Suprapubic skin (tissue), 3 donors: Measurements from ENCODE around the gene TRA2B.

Experiments
- POLR2A ChIP-seq, 2 donors: fragments of 450-650 bp; IDR thresholded peaks; one replicate each; pipeline ENCODE4 v1.6.1; 2017; ENCODE audit warnings: antibody characterized with exemption in 2 of 2, mild to moderate bottlenecking in 2 of 2, moderate library complexity in 2 of 2
- TF ChIP-seq, protein P1 (sequence below), 2 donors: fragments of 200-600 bp in 1 of 2; fragments of 450-650 bp in 1 of 2; sonication (generic) in 1 of 2; IDR thresholded peaks; one replicate each; pipeline ENCODE4 v1.5.1; 2016 to 2019; ENCODE audit warnings: antibody characterized with exemption in 2 of 2, mild to moderate bottlenecking in 1 of 2, moderate library complexity in 1 of 2

DNA sequence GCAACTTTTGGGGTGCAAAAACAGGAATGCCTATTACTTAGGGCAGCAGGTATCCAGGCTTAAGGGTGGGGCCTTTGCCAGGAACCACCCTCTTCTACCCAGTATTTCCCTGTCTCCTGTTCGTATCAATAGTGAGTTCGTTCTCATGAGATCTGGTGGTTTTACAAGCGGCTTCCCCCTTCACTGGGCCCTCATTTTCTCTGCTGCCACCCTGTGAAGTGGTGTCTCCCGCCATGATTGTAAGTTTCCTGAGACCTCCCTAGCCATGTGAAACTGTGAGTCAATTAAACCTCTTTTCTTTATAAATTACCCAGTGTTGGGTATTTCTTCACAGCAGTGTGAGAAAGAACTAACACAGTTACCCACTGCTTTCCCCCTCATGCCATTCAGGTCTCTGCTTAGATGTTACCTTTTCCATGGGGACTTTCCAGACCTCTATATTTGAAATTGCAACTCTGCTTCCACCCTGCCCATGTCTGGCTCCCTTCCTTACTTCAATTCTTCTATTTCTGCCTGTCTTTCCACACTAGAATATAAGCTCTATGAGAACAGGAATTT, 23.9 kb upstream of the TRA2B start:
- TF ChIP-seq, protein P1, sequence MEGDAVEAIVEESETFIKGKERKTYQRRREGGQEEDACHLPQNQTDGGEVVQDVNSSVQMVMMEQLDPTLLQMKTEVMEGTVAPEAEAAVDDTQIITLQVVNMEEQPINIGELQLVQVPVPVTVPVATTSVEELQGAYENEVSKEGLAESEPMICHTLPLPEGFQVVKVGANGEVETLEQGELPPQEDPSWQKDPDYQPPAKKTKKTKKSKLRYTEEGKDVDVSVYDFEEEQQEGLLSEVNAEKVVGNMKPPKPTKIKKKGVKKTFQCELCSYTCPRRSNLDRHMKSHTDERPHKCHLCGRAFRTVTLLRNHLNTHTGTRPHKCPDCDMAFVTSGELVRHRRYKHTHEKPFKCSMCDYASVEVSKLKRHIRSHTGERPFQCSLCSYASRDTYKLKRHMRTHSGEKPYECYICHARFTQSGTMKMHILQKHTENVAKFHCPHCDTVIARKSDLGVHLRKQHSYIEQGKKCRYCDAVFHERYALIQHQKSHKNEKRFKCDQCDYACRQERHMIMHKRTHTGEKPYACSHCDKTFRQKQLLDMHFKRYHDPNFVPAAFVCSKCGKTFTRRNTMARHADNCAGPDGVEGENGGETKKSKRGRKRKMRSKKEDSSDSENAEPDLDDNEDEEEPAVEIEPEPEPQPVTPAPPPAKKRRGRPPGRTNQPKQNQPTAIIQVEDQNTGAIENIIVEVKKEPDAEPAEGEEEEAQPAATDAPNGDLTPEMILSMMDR (IDR thresholded peaks at IDR 0.05) = no peak
- no peak for TF ChIP-seq POLR2A (IDR thresholded peaks at IDR 0.05)
